Testis (tissue), 3 donors: Measurements from ENCODE around the gene KHDRBS2. TPM values are rescaled to one million over a fixed set of nuclear protein-coding genes. Genes with fewer than 3 reads are reported as not detected.

Source experiments
- DNase-seq: peaks from one replicate; pipeline ENCODE4 v3.0.0-alpha.2; 2019
- H3K27ac ChIP-seq, 2 donors: fragments of 200-600 bp; sonication (generic); one replicate each; pipeline ENCODE4 v1.5.1; 2019
- H3K27me3 ChIP-seq: fragments of 200-600 bp; sonication (generic); one replicate; pipeline ENCODE4 v1.5.1; 2019
- H3K36me3 ChIP-seq: fragments of 200-600 bp; sonication (generic); one replicate; pipeline ENCODE4 v1.5.1; 2017; ENCODE audit warnings: low read depth; ENCODE audit errors: missing control alignments
- H3K4me1 ChIP-seq: fragments of 200-600 bp; sonication (generic); one replicate; pipeline ENCODE4 v1.5.1; 2019
- H3K4me3 ChIP-seq, 2 donors: fragments of 200-600 bp; sonication (generic); one replicate each; pipeline ENCODE4 v1.5.1; 2017 to 2019
- H3K9me3 ChIP-seq: fragments of 200-600 bp; sonication (generic); one replicate; pipeline ENCODE4 v1.5.1; 2017
- CTCF ChIP-seq, 3 experiments: fragments of 450-650 bp in 2 of 3; fragments of 200-600 bp in 1 of 3; sonication (generic) in 1 of 3; IDR thresholded peaks; one replicate each; pipeline ENCODE4 v1.5.1; 2016 to 2019; ENCODE audit warnings: antibody characterized with exemption in 3 of 3, mild to moderate bottlenecking in 2 of 3, moderate library complexity in 1 of 3
- POLR2A ChIP-seq: fragments of 450-650 bp; IDR thresholded peaks from one replicate; pipeline ENCODE4 v1.6.1; 2017; ENCODE audit warnings: antibody characterized with exemption, mild to moderate bottlenecking, moderate library complexity
- WGBS, 2 donors: methylation state at CpG; one replicate each; pipeline ENCODE4 v1.1.5; 2018; 5-methylcytosine and 5-hydroxymethylcytosine counted together
- intact Hi-C: fragments of 100-400 bp; cut with DNase I; formaldehyde crosslinking; loops from one replicate; pipeline ENCODE4 v1.15.1; 2023; ENCODE audit warnings: low total_unique reads
- polyA plus RNA-seq: library from polyadenylated mRNA; stranded (reverse); fragments of 350-450 nt; fragmentation: Illumina TruSeq; extraction: RNeasy Lipid Tissue Mini Kit (QIAGEN cat#74804); gene quantifications from one replicate; pipeline ENCODE4 v1.2.3, GENCODE V29; 2014; ENCODE audit warnings: low read depth, low replicate concordance; ENCODE audit not compliant: insufficient read depth
- total RNA-seq, 2 donors: library from RNA; depleted of rRNA; stranded (reverse); fragments of >200 nt; gene quantifications; one replicate each; pipeline ENCODE4 v1.2.3, GENCODE V29; 2016

Gene KHDRBS2
- total and polyA plus RNA-seq, 3 donors from 2014 or later = 0.26 to 2.0 (median 1.8) TPM

GRCh38 chr6:61947311-61947947 is 338.6 kb downstream of the KHDRBS2 start:
- TF ChIP-seq POLR2A (no peak), CTCF (IDR thresholded peaks at IDR 0.05) (no peak)
- Histone ChIP-seq H3K4me1 (no peaks in the 10 kb centered on the region), H3K4me3 (no peak overlapping the region), H3K27me3 (no peaks in the 10 kb centered on the region), H3K9me3 (no peaks in the 10 kb centered on the region), H3K36me3 (no peaks in the 10 kb centered on the region), H3K27ac (no peak overlapping the region)
- intact Hi-C loops = no loop called here
- no peak for DNase-seq

GRCh38 chr6:61940919-61941318 is 345.1 kb downstream of the KHDRBS2 start:
- no peaks in the 10 kb centered on the region for H3K27me3 ChIP-seq
- H3K27ac ChIP-seq = no peak overlapping the region
- H3K9me3 ChIP-seq = no peaks in the 10 kb centered on the region
- no peaks in the 10 kb centered on the region for H3K36me3 ChIP-seq
- no peak for TF ChIP-seq CTCF (IDR thresholded peaks at IDR 0.05)
- no peak for TF ChIP-seq POLR2A
- no peak for DNase-seq
- 83 to 96% methylated on average over 1 to 2 of the region's 2 CpGs for WGBS, 2 donors
- intact Hi-C loops = no loop called here
- H3K4me1 ChIP-seq = no peaks in the 10 kb centered on the region
- H3K4me3 ChIP-seq = no peak overlapping the region

- Histone ChIP-seq H3K36me3 (no peaks in the 10 kb centered on the region), H3K4me3 (no peak overlapping the region), H3K9me3 (no peaks in the 10 kb centered on the region), H3K4me1 (no peaks in the 10 kb centered on the region), H3K27me3 (no peaks in the 10 kb centered on the region), H3K27ac (no peak overlapping the region)
- intact Hi-C loops = no loop called here
- no peak for DNase-seq
- TF ChIP-seq POLR2A (no peak), CTCF (IDR thresholded peaks at IDR 0.05) (no peak)
- 59 to 60% methylated on average over 1 of the region's 1 CpG for WGBS, 2 donors
Measured at GRCh38 chr6:61935242-61935846, 350.7 kb downstream of the KHDRBS2 start.

GRCh38 chr6:61909486-61909885 is 376.5 kb downstream of the KHDRBS2 start:
- 78 to 84% methylated on average over 2 of the region's 2 CpGs for WGBS, 2 donors
- no peak for DNase-seq

More at GRCh38 chr6:61909486-61909885, 376.5 kb downstream of the KHDRBS2 start:
- intact Hi-C loops = no loop called here
- no peaks in the 10 kb centered on the region for H3K4me1 ChIP-seq
- no peak overlapping the region for H3K4me3 ChIP-seq
- no peaks in the 10 kb centered on the region for H3K27me3 ChIP-seq
- no peak for TF ChIP-seq CTCF (IDR thresholded peaks at IDR 0.05)
- TF ChIP-seq POLR2A = no peak
- no peaks in the 10 kb centered on the region for H3K36me3 ChIP-seq
- H3K9me3 ChIP-seq = no peaks in the 10 kb centered on the region
- H3K27ac ChIP-seq = no peak overlapping the region
